GM12865 (cell line): ENCODE results near the gene AFF4.

Experiments used
- DNase-seq: peaks from one replicate; pipeline ENCODE4 v3.0.0; 2010; ENCODE audit warnings: low read depth
- H3K4me3 ChIP-seq: 2 replicates; pipeline ENCODE4 v1.5.1; 2011; ENCODE audit warnings: mild to moderate bottlenecking, low read depth, low read length, control low read depth
- CTCF ChIP-seq: IDR thresholded peaks from 2 replicates; pipeline ENCODE4 v1.5.1; 2011; ENCODE audit warnings: low read length, control low read depth, low read depth, inconsistent platforms; ENCODE audit not compliant: insufficient read depth; ENCODE audit errors: missing control alignments

The AFF4 gene

GRCh38 chr5:132889501-132889900 lies 73.9 kb downstream of the AFF4 start:
- no peak for DNase-seq
- no peak overlapping the region for H3K4me3 ChIP-seq
- no peak for TF ChIP-seq CTCF

DNA sequence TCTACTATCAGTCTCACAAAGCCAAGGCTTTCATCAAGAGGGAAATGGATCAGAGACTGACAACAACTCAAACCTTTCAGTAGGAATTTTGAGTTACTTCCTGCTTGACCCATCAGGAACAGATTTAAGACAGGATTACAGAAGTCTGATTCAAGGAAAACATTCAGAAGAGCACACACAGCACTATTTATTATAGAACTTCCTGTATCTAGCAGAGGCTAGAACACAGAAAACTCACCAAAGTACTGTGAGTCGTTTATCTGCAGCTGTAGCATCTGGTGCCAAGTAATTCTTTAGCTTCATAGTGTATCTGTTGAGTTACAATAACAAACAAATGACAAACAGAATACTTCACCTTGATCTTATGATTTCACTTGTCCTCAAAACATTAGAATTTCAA lies 76.2 kb downstream of the AFF4 start:
- TF ChIP-seq CTCF, result no peak
- no peak for DNase-seq
- H3K4me3 ChIP-seq, result no peak overlapping the region

DNA sequence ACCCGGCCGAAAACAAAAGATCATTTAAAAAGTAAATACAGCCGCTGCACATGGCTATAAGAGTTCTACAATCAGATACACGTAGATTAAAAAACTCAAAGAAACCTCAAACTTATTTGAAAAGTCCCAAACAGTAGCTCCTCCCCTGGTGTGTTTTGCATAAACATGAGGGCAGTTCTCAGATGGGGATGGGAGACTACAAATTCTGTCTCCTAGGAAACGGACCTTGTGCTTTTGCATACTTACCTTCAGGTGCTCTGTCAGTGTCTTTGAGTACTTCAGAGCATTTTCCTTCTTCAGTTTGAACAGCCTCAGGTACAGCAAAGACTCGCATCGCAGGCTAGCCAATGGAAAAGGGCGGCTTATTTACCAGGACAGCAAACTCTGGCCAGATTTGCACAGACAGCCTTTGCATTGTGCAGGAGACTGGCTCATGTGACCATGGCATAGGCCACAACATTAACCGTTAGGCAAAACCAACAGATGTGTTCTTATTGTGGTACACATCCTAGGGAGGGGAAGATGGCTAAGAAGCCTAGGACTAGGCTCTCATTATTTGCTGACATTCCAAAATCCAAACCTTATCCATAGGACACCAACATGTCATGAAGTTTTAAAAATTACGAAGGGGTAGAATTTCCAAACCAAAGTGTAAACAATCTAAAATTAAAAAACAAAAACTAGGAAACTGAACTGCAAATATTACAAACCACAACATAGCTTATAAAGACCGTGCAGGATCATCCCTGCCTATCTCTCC lies 77.2 kb downstream of the AFF4 start:
- DNase-seq, result peak; percentile 22
- H3K4me3 ChIP-seq, result no peak overlapping the region
- TF ChIP-seq CTCF, result no peak

DNA sequence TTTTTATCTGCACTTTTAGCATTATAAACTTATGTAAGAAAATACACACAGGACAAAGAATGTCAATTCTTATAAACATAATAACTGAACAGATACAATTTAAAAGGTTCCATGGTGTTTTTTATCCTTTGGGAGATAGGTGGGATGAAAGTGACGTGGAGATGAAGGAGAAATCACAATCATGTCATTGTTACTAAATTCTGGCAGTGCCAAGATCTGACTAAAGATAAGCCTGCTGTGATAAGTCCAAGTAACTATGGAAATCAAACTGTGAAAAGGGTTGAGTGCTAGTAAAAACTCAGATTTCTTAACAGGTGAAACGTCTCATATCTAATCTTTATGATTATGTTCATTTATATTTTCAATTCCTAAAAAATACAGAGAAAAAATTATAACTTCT lies 78.9 kb downstream of the AFF4 start:
- no peak overlapping the region for H3K4me3 ChIP-seq
- DNase-seq, result no peak
- TF ChIP-seq CTCF, result no peak

- H3K4me3 ChIP-seq, result no peak overlapping the region
- peak; percentile 66 for TF ChIP-seq CTCF
- peak; percentile 71 for DNase-seq
These were observed 80.1 kb downstream of the AFF4 start for GRCh38 chr5:132883261-132883834.

GRCh38 chr5:132877938-132878337 lies 85.5 kb downstream of the AFF4 start:
- DNase-seq, result no peak
- no peak overlapping the region for H3K4me3 ChIP-seq
- no peak for TF ChIP-seq CTCF

DNA sequence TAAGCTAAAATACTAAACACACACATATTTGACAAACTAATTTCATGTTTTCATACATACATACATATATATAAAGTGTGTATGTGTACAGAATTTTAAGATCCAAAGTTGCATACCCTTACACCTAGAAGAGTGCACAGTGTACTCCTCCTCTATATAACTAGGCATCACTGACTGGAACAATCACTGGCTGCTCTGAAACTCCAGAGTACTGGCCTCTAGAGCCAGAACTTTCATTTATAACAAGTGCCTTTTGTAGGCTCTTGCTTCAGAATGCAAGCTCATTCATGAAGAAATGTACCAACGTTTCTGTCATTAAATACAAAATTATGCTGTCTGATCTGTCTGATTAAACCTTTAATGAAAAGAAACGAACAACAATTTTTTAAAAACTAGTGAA lies 86.0 kb downstream of the AFF4 start:
- no peak for TF ChIP-seq CTCF
- H3K4me3 ChIP-seq, result no peak overlapping the region

More for the DNA sequence above, 86.0 kb downstream of the AFF4 start:
- no peak for DNase-seq
